K562 (cell line): ENCODE results near the gene EIF2AK3. TPM values are rescaled to one million over a fixed set of nuclear protein-coding genes. Genes with fewer than 3 reads are reported as not detected.

Experiments used
- ATAC-seq: fragments of 200-7000 bp; cut with Tn5 transposase; 3 replicates; pipeline ENCODE4 v1.9.1; 2020; ENCODE audit warnings: moderate library complexity
- BruUV-seq: library from RNA; stranded (reverse); fragments of 400-500 nt; replicated peaks from 2 replicates; lab custom pipeline; 2021; lab: Mats Ljungman, UMichigan
- CTCF ChIA-PET: fragments of 300-600 bp; formaldehyde crosslinking; extraction: SDS; loops from one replicate; lab custom pipeline; 2021; ENCODE audit warnings: low intra/inter-chr PET ratio; lab: Yijun Ruan, JAX
- POLR2A ChIA-PET: fragments of 300-600, 350-650 bp; sonication (Branson Sonifier 250); formaldehyde crosslinking; extraction: SDS; loops from one replicate; lab custom pipeline; 2021; ENCODE audit warnings: antibody characterized with exemption, inconsistent platforms; lab: Yijun Ruan, JAX
- DNase-seq, 4 experiments: peaks; one replicate each; pipeline versions ENCODE4 v3.0.0 to v3.0.0-alpha.2; 2011 to 2018; ENCODE audit warnings: low spot score in 3 of 4, mixed read lengths in 3 of 4; ENCODE audit errors: extremely low read depth in 1 of 4
- FAIRE-seq: peaks from 2 replicates; lab custom pipeline; 2011; peaks lifted over from hg19 to GRCh38; lab: Jason Lieb, UNC
- H2AFZ ChIP-seq: 2 replicates; pipeline ENCODE4 v1.6.0; 2011; ENCODE audit warnings: low read depth, low read length, control low read depth, inconsistent platforms
- H3K27ac ChIP-seq: fragments of 200-600 bp; 3 replicates; pipeline ENCODE4 v1.8.0; 2011; ENCODE audit warnings: low read depth, mild to moderate bottlenecking, control low read depth, inconsistent platforms, low read length, moderate library complexity, mixed read lengths; ENCODE audit errors: extremely low read depth
- H3K27me3 ChIP-seq, 2 experiments: fragments of 300-600 bp in 1 of 2; 2 replicates in 1 of 2; 3 replicates in 1 of 2; pipeline versions ENCODE4 v1.6.0 to v1.8.0; 2011; ENCODE audit warnings: inconsistent platforms in 2 of 2, low read length in 2 of 2, mild to moderate bottlenecking in 1 of 2, mixed read lengths in 1 of 2, moderate library complexity in 1 of 2; ENCODE audit not compliant: control insufficient read depth in 2 of 2, insufficient read depth in 2 of 2
- H3K36me3 ChIP-seq: fragments of 300-600 bp; 3 replicates; pipeline ENCODE4 v1.8.0; 2011; ENCODE audit warnings: mild to moderate bottlenecking, low read length, inconsistent platforms; ENCODE audit not compliant: control insufficient read depth, insufficient read depth
- H3K4me1 ChIP-seq, 2 experiments: fragments of 200-600 bp in 1 of 2; replicated peaks in 1 of 2; 2 replicates in 1 of 2; 3 replicates in 1 of 2; pipeline versions ENCODE4 v1.5.1 to v1.8.0; 2011; ENCODE audit warnings: inconsistent platforms in 2 of 2, low read length in 2 of 2, mild to moderate bottlenecking in 1 of 2, mixed read lengths in 1 of 2, moderate library complexity in 1 of 2; ENCODE audit not compliant: control insufficient read depth in 2 of 2, insufficient read depth in 2 of 2
- H3K4me2 ChIP-seq: 2 replicates; pipeline ENCODE4 v1.6.1; 2011; ENCODE audit warnings: low read length, control low read depth, inconsistent platforms, mixed read lengths; ENCODE audit not compliant: insufficient read depth
- H3K4me3 ChIP-seq: fragments of 200-600 bp; sonication (generic), shearing (Covaris generic); 2 replicates; pipeline ENCODE4 v1.5.1; 2016; ENCODE audit warnings: control low read depth, inconsistent platforms
- H3K79me2 ChIP-seq: fragments of 200-600 bp; 3 replicates; pipeline ENCODE4 v1.8.0; 2011; ENCODE audit warnings: low read length, inconsistent platforms; ENCODE audit not compliant: control insufficient read depth, insufficient read depth
- H3K9ac ChIP-seq, 2 experiments: 2 replicates each; pipeline versions ENCODE4 v1.6.0 to v1.6.1; 2011; ENCODE audit warnings: low read depth in 2 of 2, low read length in 2 of 2, control low read depth in 1 of 2, inconsistent platforms in 1 of 2, mild to moderate bottlenecking in 1 of 2, mixed read lengths in 1 of 2; ENCODE audit not compliant: insufficient read depth in 1 of 2
- H3K9me1 ChIP-seq: one replicate; pipeline ENCODE4 v1.6.0; 2011; ENCODE audit warnings: inconsistent platforms, mild to moderate bottlenecking, low read length, moderate library complexity; ENCODE audit not compliant: control insufficient read depth, insufficient read depth
- H3K9me3 ChIP-seq: replicated peaks from 2 replicates; pipeline ENCODE4 v1.5.1; 2011; ENCODE audit warnings: low read depth, low read length, inconsistent platforms; ENCODE audit not compliant: control insufficient read depth, insufficient read depth
- H4K20me1 ChIP-seq: replicated peaks from 2 replicates; pipeline ENCODE4 v1.6.1; 2011; ENCODE audit warnings: low read length, inconsistent platforms, mixed read lengths; ENCODE audit not compliant: control insufficient read depth, insufficient read depth
- ELK1 ChIP-seq: sonication (generic); formaldehyde crosslinking; IDR thresholded peaks from 2 replicates; pipeline ENCODE4 v1.8.1; 2022; ENCODE audit warnings: missing genetic modification reagents
- FOXK1 ChIP-seq: sonication (generic); formaldehyde crosslinking; IDR thresholded peaks from 2 replicates; pipeline ENCODE4 v1.8.0; 2022; ENCODE audit warnings: missing genetic modification reagents, mild to moderate bottlenecking, borderline replicate concordance
- GTF2A2 ChIP-seq: IDR thresholded peaks from 2 replicates; pipeline ENCODE4 v1.6.1; 2016; ENCODE audit warnings: mild to moderate bottlenecking, missing genetic modification characterization, missing compliant biosample characterization
- HBP1 ChIP-seq: fragments of 450-650 bp; formaldehyde crosslinking; IDR thresholded peaks from 2 replicates; pipeline ENCODE4 v1.4.0; 2022; ENCODE audit warnings: missing genetic modification characterization
- HDAC8 ChIP-seq: fragments of 450-650 bp; IDR thresholded peaks from 2 replicates; pipeline ENCODE4 v1.6.1; 2016; ENCODE audit warnings: mild to moderate bottlenecking, missing genetic modification characterization, moderate library complexity, missing compliant biosample characterization
- HNRNPK ChIP-seq: fragments of 200-400 bp; formaldehyde crosslinking; IDR thresholded peaks from one replicate; pipeline ENCODE4 v1.6.1; 2018; ENCODE audit warnings: mild to moderate bottlenecking, low read depth, low read length; ENCODE audit not compliant: poor library complexity, severe bottlenecking
- LCOR ChIP-seq: sonication (generic); formaldehyde crosslinking; IDR thresholded peaks from 2 replicates; pipeline ENCODE4 v1.8.0; 2022; ENCODE audit warnings: mild to moderate bottlenecking, missing genetic modification reagents
- SUPT5H ChIP-seq: fragments of 450-650 bp; IDR thresholded peaks from 2 replicates; pipeline ENCODE4 v1.6.1; 2016
- TAF15 ChIP-seq: fragments of 200-400 bp; formaldehyde crosslinking; IDR thresholded peaks from 2 replicates; pipeline ENCODE4 v1.6.1; 2017; ENCODE audit warnings: mild to moderate bottlenecking, low read depth, low read length, moderate library complexity
- TCFL5 ChIP-seq: fragments of 250-450 bp; sonication (Bioruptor Pico); conservative IDR thresholded peaks from 2 replicates; pipeline ENCODE4 v1.6.1; 2021; ENCODE audit warnings: mild to moderate bottlenecking, moderate library complexity, matching md5 sums
- WGBS: fragments of 100-300 bp; shearing (Covaris generic); methylation state at CpG from one replicate; pipeline ENCODE4 v1.1.6; 2016; ENCODE audit warnings: low coverage, mixed read lengths; ENCODE audit not compliant: insufficient coverage; ENCODE audit errors: missing lambda C conversion rate; 5-methylcytosine and 5-hydroxymethylcytosine counted together
- in situ Hi-C: fragments of 300-500 bp; cut with MboI; formaldehyde crosslinking; loops from 4 replicates; pipeline ENCODE4 v1.15.0; 2018; ENCODE audit warnings: inconsistent platforms, mixed read lengths
- intact Hi-C: fragments of 100-400 bp; cut with micrococcal nuclease; formaldehyde crosslinking; loops from 2 replicates; pipeline ENCODE4 v1.14.2; 2022
- polyA plus RNA-seq, 8 experiments: library from polyadenylated mRNA; depleted of rRNA in 4 of 8; stranded (reverse) in 5 of 8; unstranded in 3 of 8; fragments of >200 nt; fragmentation: Nextera tagmentation in 2 of 8; fragmentation: Illumina TruSeq in 1 of 8; extraction: Ambion mirVana in 2 of 8; extraction: Trizol in 1 of 8; gene quantifications; 2 replicates each; pipeline versions ENCODE4 v1.2.1 to v1.2.3, GENCODE V29; 2011 to 2014; ENCODE audit warnings: inconsistent platforms in 1 of 8, missing spikeins in 1 of 8
- total RNA-seq, 7 experiments: library from RNA; depleted of rRNA in 6 of 7; stranded (reverse); fragments of >200 nt in 6 of 7; fragmentation: Illumina TruSeq in 2 of 7; extraction: Trizol in 2 of 7; gene quantifications; 2 replicates each; pipeline versions ENCODE4 v1.2.1 to v1.2.3, GENCODE V29; 2011 to 2021; ENCODE audit warnings: low replicate concordance in 1 of 7
- TF ChIP-seq, protein P1 (sequence below), 2 experiments: fragments of 450-650 bp; formaldehyde crosslinking in 1 of 2; IDR thresholded peaks; 2 replicates each; pipeline versions ENCODE4 v1.4.0 to v1.6.1; 2014 to 2020; ENCODE audit warnings: mild to moderate bottlenecking in 2 of 2, borderline replicate concordance in 1 of 2, low read depth in 1 of 2

The EIF2AK3 gene
- total and polyA plus RNA-seq, 9 of the 15 experiments (the other 6 are each of a cell fraction or from before 2014, with no cell fraction given) = 1.7 to 11.6 (median 7.4) TPM

DNA sequence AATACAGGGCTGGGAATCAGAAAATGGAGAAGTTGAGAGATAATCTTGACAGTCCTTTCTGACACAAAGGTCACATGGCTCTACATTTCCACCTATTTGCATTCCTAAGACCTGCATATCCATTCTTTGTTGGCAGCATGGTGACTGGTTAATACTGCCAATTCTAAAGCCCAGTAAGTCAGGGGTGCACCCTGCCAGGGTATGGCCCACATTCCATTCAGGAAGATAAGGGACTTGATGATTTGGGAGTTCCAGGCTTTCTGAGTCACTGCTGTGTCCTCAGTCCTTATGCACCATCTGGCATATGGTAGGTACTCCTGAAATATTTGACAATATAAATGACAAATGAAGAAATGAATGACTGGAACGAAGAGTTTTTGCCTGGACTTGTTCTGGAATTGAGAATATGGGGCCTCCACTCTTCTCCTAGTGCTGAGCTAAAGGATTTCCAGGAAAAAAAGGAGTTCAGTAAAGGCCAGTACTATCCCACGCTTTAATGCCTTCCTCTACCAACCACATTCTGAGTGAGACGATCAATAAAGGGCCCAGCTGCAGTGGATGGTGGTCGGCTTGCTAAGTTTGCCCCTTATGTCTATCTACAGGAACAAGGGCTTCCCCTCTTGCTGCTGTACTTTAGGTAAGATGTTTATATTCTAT lies 31.7 kb upstream of the EIF2AK3 start:
- Histone ChIP-seq H2AFZ (peak overlapping the region; percentile 88), H3K27ac (peak overlapping the region; percentile 60), H3K9me1 (no peaks in the 10 kb centered on the region), H3K9me3 (no peaks in the 10 kb centered on the region), H3K4me1 (peaks cover 3 to 24% of the 10 kb centered on the region in 2 experiments; a peak in 4 of 5 replicates), H3K4me3 (no peak overlapping the region), H3K27me3 (no peaks in the 10 kb centered on the region), H3K9ac (peak overlapping the region; percentile 47 to 65; a peak in 3 of 4 replicates), H3K79me2 (no peaks in the 10 kb centered on the region), H3K36me3 (no peaks in the 10 kb centered on the region), H4K20me1 (no peaks in the 10 kb centered on the region), H3K4me2 (peak overlapping the region; percentile 49)
- in situ Hi-C loops = no loop called here
- CTCF ChIA-PET = no interaction called here
- no TSS peak for BruUV-seq
- intact Hi-C loops = no loop called here
- POLR2A ChIA-PET = interaction anchor here (0.8 to 2.4 kb wide), 6 partner anchors 9 to 31 kb away, joined by 3 to 8 read pairs (median 4); no protein-coding TSS in a partner anchor
- 8% methylated on average over 4 of the region's 4 CpGs for WGBS
- FAIRE-seq (no peak), ATAC-seq (peak; percentile 62), DNase-seq (peak in 1 of 4 experiments; percentile 16)
- TF ChIP-seq FOXK1 (no peak), TCFL5 (CRISPR knock-in tag) (no peak), SUPT5H (no peak), HNRNPK (no peak), HBP1 (CRISPR knock-in tag) (no peak), LCOR (no peak), GTF2A2 (tag) (no peak), ELK1 (CRISPR knock-in tag) (no peak), TAF15 (no peak), HDAC8 (tag) (no peak)
- TF ChIP-seq, protein P1, sequence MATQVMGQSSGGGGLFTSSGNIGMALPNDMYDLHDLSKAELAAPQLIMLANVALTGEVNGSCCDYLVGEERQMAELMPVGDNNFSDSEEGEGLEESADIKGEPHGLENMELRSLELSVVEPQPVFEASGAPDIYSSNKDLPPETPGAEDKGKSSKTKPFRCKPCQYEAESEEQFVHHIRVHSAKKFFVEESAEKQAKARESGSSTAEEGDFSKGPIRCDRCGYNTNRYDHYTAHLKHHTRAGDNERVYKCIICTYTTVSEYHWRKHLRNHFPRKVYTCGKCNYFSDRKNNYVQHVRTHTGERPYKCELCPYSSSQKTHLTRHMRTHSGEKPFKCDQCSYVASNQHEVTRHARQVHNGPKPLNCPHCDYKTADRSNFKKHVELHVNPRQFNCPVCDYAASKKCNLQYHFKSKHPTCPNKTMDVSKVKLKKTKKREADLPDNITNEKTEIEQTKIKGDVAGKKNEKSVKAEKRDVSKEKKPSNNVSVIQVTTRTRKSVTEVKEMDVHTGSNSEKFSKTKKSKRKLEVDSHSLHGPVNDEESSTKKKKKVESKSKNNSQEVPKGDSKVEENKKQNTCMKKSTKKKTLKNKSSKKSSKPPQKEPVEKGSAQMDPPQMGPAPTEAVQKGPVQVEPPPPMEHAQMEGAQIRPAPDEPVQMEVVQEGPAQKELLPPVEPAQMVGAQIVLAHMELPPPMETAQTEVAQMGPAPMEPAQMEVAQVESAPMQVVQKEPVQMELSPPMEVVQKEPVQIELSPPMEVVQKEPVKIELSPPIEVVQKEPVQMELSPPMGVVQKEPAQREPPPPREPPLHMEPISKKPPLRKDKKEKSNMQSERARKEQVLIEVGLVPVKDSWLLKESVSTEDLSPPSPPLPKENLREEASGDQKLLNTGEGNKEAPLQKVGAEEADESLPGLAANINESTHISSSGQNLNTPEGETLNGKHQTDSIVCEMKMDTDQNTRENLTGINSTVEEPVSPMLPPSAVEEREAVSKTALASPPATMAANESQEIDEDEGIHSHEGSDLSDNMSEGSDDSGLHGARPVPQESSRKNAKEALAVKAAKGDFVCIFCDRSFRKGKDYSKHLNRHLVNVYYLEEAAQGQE (IDR thresholded peaks at IDR 0.05; ENCODE audit: borderline replicate concordance) = no peak
- TF ChIP-seq, protein P1 (CRISPR knock-in tag; IDR thresholded peaks at IDR 0.05; ENCODE audit: low read depth) = no peak
